DOHH2 (cell line): ENCODE data around the gene UTS2.

Experiments used
- CTCF ChIP-seq: fragments of 200-600 bp; sonication (generic); IDR thresholded peaks from one replicate; pipeline ENCODE4 v1.5.1; 2014; ENCODE audit warnings: antibody characterized with exemption, mild to moderate bottlenecking, low read depth, low read length; ENCODE audit not compliant: poor library complexity, severe bottlenecking
- EZH2phosphoT487 ChIP-seq: fragments of 200-600 bp; sonication (generic); IDR thresholded peaks from 2 replicates; pipeline ENCODE4 v1.6.1; 2017; ENCODE audit warnings: borderline replicate concordance, mild to moderate bottlenecking, antibody characterized with exemption, low read length, moderate library complexity, mixed read lengths

GRCh38 chr1:7863756-7864328, 11.0 kb upstream of the UTS2 start:
- TF ChIP-seq CTCF: no peak
- TF ChIP-seq EZH2phosphoT487: no peak
